ENCODE data around the gene NUDT8.

The NUDT8 gene

DNA sequence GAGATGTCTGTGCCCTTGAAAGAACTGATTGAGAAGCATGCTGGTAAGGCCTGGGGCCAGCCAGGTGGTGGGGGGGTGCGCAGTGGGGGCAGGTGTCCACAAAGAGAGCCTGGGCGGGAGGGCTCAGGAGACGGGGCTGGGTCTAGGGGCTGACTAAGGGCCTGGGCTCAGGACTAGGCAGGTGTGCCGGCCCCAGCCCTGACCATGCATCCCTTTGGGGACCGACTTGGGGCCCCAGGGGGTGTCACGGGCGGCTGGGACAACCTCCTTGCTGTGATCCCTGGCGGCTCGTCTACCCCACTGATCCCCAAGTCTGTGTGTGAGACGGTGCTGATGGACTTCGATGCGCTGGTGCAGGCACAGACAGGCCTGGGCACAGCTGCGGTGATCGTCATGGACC lies 18.6 kb downstream of the NUDT8 start:
- TF ChIP-seq, protein P1, sequence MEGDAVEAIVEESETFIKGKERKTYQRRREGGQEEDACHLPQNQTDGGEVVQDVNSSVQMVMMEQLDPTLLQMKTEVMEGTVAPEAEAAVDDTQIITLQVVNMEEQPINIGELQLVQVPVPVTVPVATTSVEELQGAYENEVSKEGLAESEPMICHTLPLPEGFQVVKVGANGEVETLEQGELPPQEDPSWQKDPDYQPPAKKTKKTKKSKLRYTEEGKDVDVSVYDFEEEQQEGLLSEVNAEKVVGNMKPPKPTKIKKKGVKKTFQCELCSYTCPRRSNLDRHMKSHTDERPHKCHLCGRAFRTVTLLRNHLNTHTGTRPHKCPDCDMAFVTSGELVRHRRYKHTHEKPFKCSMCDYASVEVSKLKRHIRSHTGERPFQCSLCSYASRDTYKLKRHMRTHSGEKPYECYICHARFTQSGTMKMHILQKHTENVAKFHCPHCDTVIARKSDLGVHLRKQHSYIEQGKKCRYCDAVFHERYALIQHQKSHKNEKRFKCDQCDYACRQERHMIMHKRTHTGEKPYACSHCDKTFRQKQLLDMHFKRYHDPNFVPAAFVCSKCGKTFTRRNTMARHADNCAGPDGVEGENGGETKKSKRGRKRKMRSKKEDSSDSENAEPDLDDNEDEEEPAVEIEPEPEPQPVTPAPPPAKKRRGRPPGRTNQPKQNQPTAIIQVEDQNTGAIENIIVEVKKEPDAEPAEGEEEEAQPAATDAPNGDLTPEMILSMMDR (conservative IDR thresholded peaks at IDR 0.05) = no peak
- no peak overlapping the region for H3K27ac ChIP-seq

DNA sequence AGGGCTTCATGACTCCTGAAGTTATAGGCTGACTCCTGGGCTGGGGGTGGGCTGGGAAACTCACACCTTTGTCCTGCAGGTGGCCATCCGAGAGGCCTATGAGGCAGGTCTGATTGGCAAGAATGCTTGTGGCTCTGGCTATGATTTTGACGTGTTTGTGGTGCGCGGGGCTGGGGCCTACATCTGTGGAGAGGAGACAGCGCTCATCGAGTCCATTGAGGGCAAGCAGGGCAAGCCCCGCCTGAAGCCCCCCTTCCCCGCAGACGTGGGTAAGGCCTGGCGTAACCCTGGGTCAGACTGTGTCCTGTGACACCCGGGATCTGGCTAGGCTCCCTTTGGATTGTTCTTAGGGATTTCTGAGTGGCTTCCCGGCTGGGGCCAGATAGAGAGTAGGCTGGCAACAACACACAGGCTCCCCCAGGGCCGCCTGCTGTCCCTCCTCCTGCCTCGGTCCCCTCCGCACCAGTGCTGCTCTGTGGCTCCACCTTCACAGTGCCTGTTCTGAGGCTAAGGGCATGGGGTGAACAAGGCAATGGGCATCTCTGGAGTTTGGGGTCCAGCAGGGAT lies 19.4 kb downstream of the NUDT8 start:
- TF ChIP-seq, protein P1 (conservative IDR thresholded peaks at IDR 0.05) = no peak

DNA sequence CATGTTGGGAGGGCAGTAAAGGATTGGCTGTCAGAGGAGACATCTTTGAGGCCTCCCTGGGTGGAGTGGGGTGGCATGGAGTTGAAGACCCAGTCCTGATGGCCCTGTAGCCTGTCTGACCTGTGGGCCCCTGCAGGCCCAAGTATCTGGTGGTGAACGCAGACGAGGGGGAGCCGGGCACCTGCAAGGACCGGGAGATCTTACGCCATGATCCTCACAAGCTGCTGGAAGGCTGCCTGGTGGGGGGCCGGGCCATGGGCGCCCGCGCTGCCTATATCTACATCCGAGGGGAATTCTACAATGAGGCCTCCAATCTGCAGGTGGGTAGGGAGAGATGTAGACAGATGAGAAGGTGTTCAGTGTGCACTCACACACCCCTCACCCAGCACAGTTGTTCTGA lies 20.4 kb downstream of the NUDT8 start:
- TF ChIP-seq, protein P1 (conservative IDR thresholded peaks at IDR 0.05) = no peak
- no peak overlapping the region for H3K27ac ChIP-seq

More for the DNA sequence above, 19.4 kb downstream of the NUDT8 start:
- no peak overlapping the region for H3K27ac ChIP-seq

DNA sequence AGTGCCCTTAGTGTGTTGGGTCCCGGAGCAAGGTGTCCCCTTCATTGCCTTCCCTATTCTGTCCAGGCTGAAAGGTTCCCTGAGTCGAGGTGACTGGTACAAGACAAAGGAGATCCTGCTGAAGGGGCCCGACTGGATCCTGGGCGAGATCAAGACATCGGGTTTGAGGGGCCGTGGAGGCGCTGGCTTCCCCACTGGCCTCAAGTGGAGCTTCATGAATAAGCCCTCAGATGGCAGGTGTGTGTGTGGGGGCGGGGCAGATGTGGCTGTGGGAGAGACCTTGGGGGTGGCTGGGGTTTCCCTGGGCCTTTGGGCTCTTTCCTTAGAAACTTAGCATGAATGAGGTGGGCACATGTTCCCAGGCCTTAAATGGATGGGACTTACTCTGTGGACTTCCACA lies 21.3 kb downstream of the NUDT8 start:
- H3K27ac ChIP-seq = no peak overlapping the region; the same call in 1 of the 2 replicates
- TF ChIP-seq, protein P1 (conservative IDR thresholded peaks at IDR 0.05) = no peak

DNA sequence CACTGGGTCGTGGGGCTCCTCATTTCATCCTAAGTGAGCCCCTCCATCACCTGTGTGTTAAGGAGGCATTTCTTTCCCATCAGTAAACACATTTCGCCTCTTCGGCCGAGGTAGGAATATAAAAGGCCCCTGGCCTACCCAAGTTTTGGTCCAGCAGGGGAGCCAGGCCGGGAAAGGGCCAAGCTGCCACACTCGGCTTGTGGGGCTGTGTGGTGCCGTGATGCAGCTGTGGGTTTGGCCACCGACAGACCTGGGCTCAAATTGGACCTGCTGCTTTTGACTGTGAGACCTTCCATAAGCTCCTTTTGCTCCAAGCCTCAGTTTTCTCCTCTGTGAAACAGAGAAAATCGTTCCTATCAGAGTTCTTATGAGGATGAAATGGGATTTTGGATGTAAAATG lies 22.2 kb downstream of the NUDT8 start:
- TF ChIP-seq, protein P1 (conservative IDR thresholded peaks at IDR 0.05) = no peak

DNA sequence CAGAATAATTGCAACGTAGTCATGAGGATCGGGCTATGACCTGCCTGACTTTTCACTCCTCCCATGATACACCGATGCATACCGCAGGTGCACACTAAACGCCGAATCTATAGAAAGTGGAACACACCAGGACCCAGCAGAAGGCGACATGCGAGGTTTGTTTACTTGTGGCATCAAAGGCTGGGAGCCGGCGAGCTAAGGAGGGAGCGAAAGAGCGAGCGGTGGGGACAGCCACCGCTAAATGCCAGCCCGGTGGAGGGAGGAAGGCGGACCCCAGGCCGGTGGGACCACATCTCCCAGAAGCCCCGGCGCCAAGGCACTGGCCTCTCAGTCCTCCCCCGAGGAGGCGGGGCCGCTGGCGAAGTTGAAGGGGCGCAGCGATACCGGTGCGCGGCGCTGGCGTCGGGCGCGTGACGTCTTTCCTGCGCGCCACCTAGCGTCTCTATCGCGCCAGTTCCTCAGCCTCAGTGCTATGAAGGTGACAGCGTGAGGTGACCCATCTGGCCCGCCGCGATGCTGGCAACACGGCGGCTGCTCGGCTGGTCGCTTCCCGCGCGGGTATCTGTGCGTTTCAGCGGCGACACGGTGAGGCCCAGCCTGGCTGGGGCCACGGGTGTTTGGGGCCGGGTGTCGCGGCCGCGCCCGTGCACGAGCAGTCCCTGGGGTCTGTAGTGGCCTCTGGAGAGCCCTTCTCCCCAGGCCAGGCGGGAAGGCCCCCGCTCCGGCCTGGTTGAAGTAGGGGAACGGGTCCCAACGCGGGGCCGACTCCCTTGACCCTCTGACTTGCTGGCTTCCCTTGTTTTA lies 23.0 kb downstream of the NUDT8 start, which contains the start of gene NDUFV1:
Gene NDUFV1, plus strand, starts transcription at position 445 of the 804 bp plus-strand sequence. Its CDS starts 69 bp downstream, at position 514.
- TF ChIP-seq, protein P1 (conservative IDR thresholded peaks at IDR 0.05) = peak; percentile 75
- H3K27ac ChIP-seq = peak within 1 kb of the TSS; percentile 89

More for the DNA sequence above, 22.2 kb downstream of the NUDT8 start:
- H3K27ac ChIP-seq = peak overlapping the region; percentile 89

DNA sequence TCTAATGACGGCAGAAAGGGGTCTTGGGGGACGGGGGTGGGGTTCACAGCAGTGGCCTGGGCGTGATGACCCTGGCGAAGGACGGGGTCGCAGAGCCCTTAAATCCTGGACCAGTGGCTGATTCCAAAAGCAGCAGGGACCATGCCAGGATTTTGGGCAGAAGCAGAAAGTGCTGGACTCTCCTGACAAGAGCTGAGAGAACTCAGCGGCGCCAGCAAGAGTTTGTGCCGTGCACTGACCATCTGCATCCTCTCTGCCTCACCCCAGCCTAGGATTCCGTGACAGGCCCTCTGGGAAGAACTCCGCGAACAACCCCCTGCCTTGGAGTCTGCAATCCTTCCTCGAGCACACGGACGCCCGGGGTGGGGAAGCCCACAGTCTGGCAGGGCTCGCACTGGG lies 23.6 kb downstream of the NUDT8 start:
- H3K27ac ChIP-seq = peak overlapping the region; percentile 89
- TF ChIP-seq, protein P1 (conservative IDR thresholded peaks at IDR 0.05) = no peak

All from VCaP (cell line).